Endothelial cell of umbilical vein (primary cell): ENCODE data around the gene SRGAP3. TPM values are rescaled to one million over a fixed set of nuclear protein-coding genes. Genes with fewer than 3 reads are reported as not detected.

Source experiments
- BruUV-seq: library from RNA; stranded (reverse); fragments of 400-500 nt; replicated peaks from 2 replicates; lab custom pipeline; 2021; lab: Mats Ljungman, UMichigan
- CTCF ChIA-PET: fragments of 300-600, 350-600 bp; sonication (Branson Sonifier 250); formaldehyde crosslinking; loops from one replicate; lab custom pipeline; 2021; ENCODE audit warnings: antibody characterized with exemption, inconsistent platforms; lab: Charles Lee
- POLR2A ChIA-PET: fragments of 300-600, 350-600 bp; sonication (Branson Sonifier 250); formaldehyde crosslinking; loops from one replicate; lab custom pipeline; 2021; ENCODE audit warnings: antibody characterized with exemption, inconsistent platforms; lab: Charles Lee
- DNase-seq: peaks from one replicate; pipeline ENCODE4 v3.0.0-alpha.2; 2011; ENCODE audit warnings: low read depth, low spot score
- FAIRE-seq: peaks from 2 replicates; lab custom pipeline; 2011; peaks lifted over from hg19 to GRCh38; lab: Jason Lieb, UNC
- H2AFZ ChIP-seq: 2 replicates; pipeline ENCODE4 v1.6.0; 2012; ENCODE audit warnings: low read depth, low read length, control low read depth, inconsistent platforms
- H3K27ac ChIP-seq: 2 replicates; pipeline ENCODE4 v1.5.1; 2011; ENCODE audit warnings: low read depth, mild to moderate bottlenecking, control low read depth, low read length, moderate library complexity; ENCODE audit not compliant: insufficient read depth
- H3K27me3 ChIP-seq, 2 experiments: 2 replicates each; pipeline versions ENCODE4 v1.6.0 to v1.6.1; 2011; ENCODE audit warnings: low read length in 2 of 2, mixed read lengths in 1 of 2; ENCODE audit not compliant: control insufficient read depth in 2 of 2, insufficient read depth in 2 of 2
- H3K36me3 ChIP-seq, 2 experiments: 2 replicates in 1 of 2; 3 replicates in 1 of 2; pipeline ENCODE4 v1.5.1; 2011; ENCODE audit warnings: low read length in 2 of 2, mild to moderate bottlenecking in 1 of 2, moderate library complexity in 1 of 2; ENCODE audit not compliant: control insufficient read depth in 2 of 2, insufficient read depth in 2 of 2; ENCODE audit errors: extremely low read depth in 1 of 2
- H3K4me1 ChIP-seq: 3 replicates; pipeline ENCODE4 v1.5.1; 2011; ENCODE audit warnings: mild to moderate bottlenecking, low read length; ENCODE audit not compliant: control insufficient read depth, insufficient read depth; ENCODE audit errors: extremely low read depth
- H3K4me2 ChIP-seq: 2 replicates; pipeline ENCODE4 v1.6.1; 2011; ENCODE audit warnings: low read length, control low read depth, mixed read lengths; ENCODE audit not compliant: insufficient read depth
- H3K4me3 ChIP-seq, 3 experiments: fragments of 200-600 bp in 1 of 3; sonication (generic), shearing (Covaris generic) in 1 of 3; replicated peaks in 1 of 3; 2 replicates each; pipeline ENCODE4 v1.5.1; 2011 to 2016; ENCODE audit warnings: control low read depth in 3 of 3, low read length in 3 of 3, mild to moderate bottlenecking in 2 of 3, inconsistent platforms in 1 of 3, low read depth in 1 of 3, moderate library complexity in 1 of 3; ENCODE audit not compliant: insufficient read depth in 1 of 3
- H3K79me2 ChIP-seq: 2 replicates; pipeline ENCODE4 v1.6.0; 2012; ENCODE audit warnings: low read length, inconsistent platforms; ENCODE audit not compliant: control insufficient read depth, insufficient read depth
- H3K9ac ChIP-seq: replicated peaks from 2 replicates; pipeline ENCODE3; 2011; ENCODE audit warnings: low read length, control low read depth; ENCODE audit not compliant: insufficient read depth; ENCODE audit errors: extremely low read depth
- H3K9me1 ChIP-seq: replicated peaks from 3 replicates; pipeline ENCODE4 v1.6.0; 2011; ENCODE audit warnings: mild to moderate bottlenecking, low read length; ENCODE audit not compliant: control insufficient read depth, insufficient read depth; ENCODE audit errors: extremely low read depth
- H3K9me3 ChIP-seq: replicated peaks from 2 replicates; pipeline ENCODE4 v1.5.1; 2012; ENCODE audit warnings: low read length, inconsistent platforms; ENCODE audit not compliant: control insufficient read depth, insufficient read depth
- H4K20me1 ChIP-seq: replicated peaks from 2 replicates; pipeline ENCODE3; 2011; ENCODE audit warnings: mild to moderate bottlenecking, low read length; ENCODE audit not compliant: control insufficient read depth, insufficient read depth; ENCODE audit errors: extremely low read depth
- EZH2 ChIP-seq: IDR thresholded peaks from 2 replicates; pipeline ENCODE4 v1.6.1; 2012; ENCODE audit warnings: borderline replicate concordance, low read depth, mild to moderate bottlenecking, moderate library complexity, low read length, inconsistent platforms; ENCODE audit not compliant: severe bottlenecking
- FOS ChIP-seq: IDR thresholded peaks from 2 replicates; pipeline ENCODE4 v1.6.1; 2011; ENCODE audit warnings: mild to moderate bottlenecking, low read length, moderate library complexity, borderline replicate concordance; ENCODE audit not compliant: insufficient read depth
- GATA2 ChIP-seq: IDR thresholded peaks from 2 replicates; pipeline ENCODE4 v1.7.0; 2011; ENCODE audit warnings: low read depth, mild to moderate bottlenecking, moderate library complexity, mixed read lengths, low read length; ENCODE audit not compliant: insufficient read length, insufficient read depth
- JUN ChIP-seq: IDR thresholded peaks from 2 replicates; pipeline ENCODE4 v1.6.1; 2011; ENCODE audit warnings: borderline replicate concordance, low read depth; ENCODE audit not compliant: insufficient read length, insufficient read depth
- MYC ChIP-seq: IDR thresholded peaks from one replicate; pipeline ENCODE4 v1.6.1; 2011; ENCODE audit warnings: mild to moderate bottlenecking, low read depth, low read length
- POLR2A ChIP-seq: IDR thresholded peaks from 2 replicates; pipeline ENCODE4 v1.6.1; 2012; ENCODE audit warnings: low read depth, mild to moderate bottlenecking, control low read depth, low read length
- POLR2AphosphoS5 ChIP-seq: IDR thresholded peaks from 2 replicates; pipeline ENCODE4 v1.6.1; 2012; ENCODE audit warnings: low read depth, mild to moderate bottlenecking, control low read depth, low read length, moderate library complexity; ENCODE audit not compliant: insufficient read depth
- dilution Hi-C: fragments of 300-500 bp; cut with MboI; formaldehyde crosslinking; loops from one replicate; pipeline ENCODE4 v1.15.0; 2019; ENCODE audit warnings: low sequenced_read_pairs; ENCODE audit not compliant: extremely low pct_ligation_motif_present
- intact Hi-C: fragments of 100-400 bp; cut with micrococcal nuclease; formaldehyde crosslinking; loops from one replicate; pipeline ENCODE4 v1.10.0; 2022
- polyA plus RNA-seq, 4 experiments: library from polyadenylated mRNA; depleted of rRNA in 3 of 4; stranded (reverse) in 3 of 4; unstranded in 1 of 4; fragments of >200 nt; gene quantifications; 2 replicates each; pipeline versions ENCODE4 v1.2.1 to v1.2.3, GENCODE V29; 2011 to 2012; ENCODE audit warnings: missing spikeins in 1 of 4
- total RNA-seq: library from RNA; stranded (reverse); gene quantifications from 2 replicates; pipeline ENCODE4 v1.2.3, GENCODE V29; 2021
- TF ChIP-seq, protein P1 (sequence below): IDR thresholded peaks from 2 replicates; pipeline ENCODE4 v1.6.1; 2011; ENCODE audit not compliant: insufficient read depth, insufficient read length
- TF ChIP-seq, protein P2 (sequence below), 2 donors: IDR thresholded peaks; 1 replicate in 1 of 2; 2 replicates in 1 of 2; pipeline ENCODE4 v1.5.1; 2011; ENCODE audit warnings: low read length in 2 of 2, mild to moderate bottlenecking in 2 of 2, moderate library complexity in 2 of 2, control low read depth in 1 of 2, inconsistent platforms in 1 of 2, low read depth in 1 of 2; ENCODE audit not compliant: insufficient read depth in 1 of 2; ENCODE audit errors: extremely low read depth in 1 of 2

Gene SRGAP3
- total and polyA plus RNA-seq, 2 donors (not counting 3 experiments of a cell fraction or from before 2014, with no cell fraction given): 0.06 TPM; not detected in 1

DNA sequence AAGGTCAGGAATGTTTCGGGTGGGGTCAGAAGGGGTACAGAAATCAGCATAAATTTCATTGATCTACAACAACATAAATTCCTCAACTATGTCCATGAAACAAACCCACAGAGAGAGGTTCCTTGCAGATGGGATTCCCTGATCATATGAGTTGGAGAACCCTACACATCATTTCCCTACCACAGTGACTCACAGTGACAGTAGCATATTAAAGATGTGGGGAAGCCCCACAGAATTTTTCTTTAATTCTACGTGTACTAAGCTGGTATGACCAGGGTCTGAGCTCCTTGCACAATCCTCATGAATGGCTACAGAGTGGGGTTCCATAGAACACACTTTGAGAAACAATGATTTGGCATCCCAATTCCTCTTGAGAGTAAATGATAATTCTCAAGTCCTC is 169.3 kb downstream of the SRGAP3 start:
- TF ChIP-seq POLR2AphosphoS5 (no peak), EZH2 (no peak), POLR2A (no peak)
- TF ChIP-seq, protein P1, sequence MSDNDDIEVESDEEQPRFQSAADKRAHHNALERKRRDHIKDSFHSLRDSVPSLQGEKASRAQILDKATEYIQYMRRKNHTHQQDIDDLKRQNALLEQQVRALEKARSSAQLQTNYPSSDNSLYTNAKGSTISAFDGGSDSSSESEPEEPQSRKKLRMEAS: no peak
- TF ChIP-seq, protein P2, sequence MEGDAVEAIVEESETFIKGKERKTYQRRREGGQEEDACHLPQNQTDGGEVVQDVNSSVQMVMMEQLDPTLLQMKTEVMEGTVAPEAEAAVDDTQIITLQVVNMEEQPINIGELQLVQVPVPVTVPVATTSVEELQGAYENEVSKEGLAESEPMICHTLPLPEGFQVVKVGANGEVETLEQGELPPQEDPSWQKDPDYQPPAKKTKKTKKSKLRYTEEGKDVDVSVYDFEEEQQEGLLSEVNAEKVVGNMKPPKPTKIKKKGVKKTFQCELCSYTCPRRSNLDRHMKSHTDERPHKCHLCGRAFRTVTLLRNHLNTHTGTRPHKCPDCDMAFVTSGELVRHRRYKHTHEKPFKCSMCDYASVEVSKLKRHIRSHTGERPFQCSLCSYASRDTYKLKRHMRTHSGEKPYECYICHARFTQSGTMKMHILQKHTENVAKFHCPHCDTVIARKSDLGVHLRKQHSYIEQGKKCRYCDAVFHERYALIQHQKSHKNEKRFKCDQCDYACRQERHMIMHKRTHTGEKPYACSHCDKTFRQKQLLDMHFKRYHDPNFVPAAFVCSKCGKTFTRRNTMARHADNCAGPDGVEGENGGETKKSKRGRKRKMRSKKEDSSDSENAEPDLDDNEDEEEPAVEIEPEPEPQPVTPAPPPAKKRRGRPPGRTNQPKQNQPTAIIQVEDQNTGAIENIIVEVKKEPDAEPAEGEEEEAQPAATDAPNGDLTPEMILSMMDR (IDR thresholded peaks at IDR 0.05; ENCODE audit: extremely low read depth in 1 of 2, insufficient read depth in 1 of 2, low read depth in 1 of 2, low read length in 2 of 2): no peak
- Histone ChIP-seq H3K9ac (no peak overlapping the region), H2AFZ (no peak overlapping the region), H3K79me2 (no peaks in the 10 kb centered on the region), H3K4me3 (no peak overlapping the region), H3K9me1 (no peaks in the 10 kb centered on the region), H3K4me2 (no peak overlapping the region), H3K9me3 (no peaks in the 10 kb centered on the region), H4K20me1 (no peaks in the 10 kb centered on the region), H3K4me1 (no peaks in the 10 kb centered on the region), H3K27me3 (no peaks in the 10 kb centered on the region), H3K27ac (no peak overlapping the region), H3K36me3 (no peaks in the 10 kb centered on the region)
- POLR2A ChIA-PET: no interaction called here
- CTCF ChIA-PET: interaction anchor here (2.4 kb wide), 1 partner anchor 93 kb away, joined by 9 read pairs; no protein-coding TSS in a partner anchor
- intact Hi-C loops (no loop called here), dilution Hi-C loops (no loop called here)
- FAIRE-seq: no peak
- BruUV-seq: no TSS peak
- no peak for DNase-seq

DNA sequence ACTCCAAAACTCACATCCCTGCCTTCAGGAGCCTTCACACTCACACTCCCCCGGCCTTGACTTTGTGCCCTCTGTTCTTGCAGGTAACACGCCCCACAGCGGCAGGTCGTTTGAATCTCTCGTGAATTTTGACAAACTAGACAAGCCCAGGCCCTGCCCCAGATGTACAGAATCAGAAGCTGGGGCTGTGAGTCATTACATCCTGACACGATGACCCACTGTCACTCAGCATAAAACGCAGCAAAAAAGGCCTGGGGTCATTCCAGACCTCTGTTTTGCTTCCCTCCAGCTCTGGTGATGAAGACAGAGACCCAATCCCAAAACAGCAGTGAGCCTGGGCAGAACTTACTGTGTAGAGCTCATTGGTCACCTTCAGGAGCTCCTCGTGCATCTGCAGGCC is 169.8 kb downstream of the SRGAP3 start:
- H3K9me3 ChIP-seq: no peaks in the 10 kb centered on the region
- DNase-seq (no peak), FAIRE-seq (no peak)
- no peak overlapping the region for H3K4me2 ChIP-seq
- no peaks in the 10 kb centered on the region for H4K20me1 ChIP-seq
- no peak overlapping the region for H2AFZ ChIP-seq
- no peaks in the 10 kb centered on the region for H3K27me3 ChIP-seq
- H3K9me1 ChIP-seq: no peaks in the 10 kb centered on the region
- BruUV-seq: no TSS peak
- dilution Hi-C loops: no loop called here
- intact Hi-C loops: no loop called here
- no peak for TF ChIP-seq FOS
- no peak for TF ChIP-seq POLR2AphosphoS5
- TF ChIP-seq JUN: no peak
- no peak for TF ChIP-seq MYC
- no peak for TF ChIP-seq GATA2
- TF ChIP-seq, protein P2 (IDR thresholded peaks at IDR 0.05; ENCODE audit: extremely low read depth in 1 of 2, insufficient read depth in 1 of 2, low read depth in 1 of 2, low read length in 2 of 2): no peak
- TF ChIP-seq, protein P1: no peak
- no peak for TF ChIP-seq EZH2
- no peak for TF ChIP-seq POLR2A
- no peaks in the 10 kb centered on the region for H3K36me3 ChIP-seq
- no peak overlapping the region for H3K4me3 ChIP-seq
- ChIA-PET CTCF (interaction anchor here (2.4 kb wide), 1 partner anchor 92 kb away, joined by 9 read pairs; no protein-coding TSS in a partner anchor), POLR2A (no interaction called here)
- H3K27ac ChIP-seq: no peak overlapping the region
- H3K9ac ChIP-seq: no peak overlapping the region
- no peaks in the 10 kb centered on the region for H3K79me2 ChIP-seq
- H3K4me1 ChIP-seq: no peaks in the 10 kb centered on the region
